Medulla oblongata (tissue), 1 donor: ENCODE results near the gene LMTK3.
A peak's percentile ranks its signal among the peaks of the same experiment; 100 is the strongest.

Source experiments
- DNase-seq: peaks from one replicate; pipeline ENCODE4 v3.0.0-alpha.2; 2015; ENCODE audit errors: extremely low spot score

Gene LMTK3

DNA sequence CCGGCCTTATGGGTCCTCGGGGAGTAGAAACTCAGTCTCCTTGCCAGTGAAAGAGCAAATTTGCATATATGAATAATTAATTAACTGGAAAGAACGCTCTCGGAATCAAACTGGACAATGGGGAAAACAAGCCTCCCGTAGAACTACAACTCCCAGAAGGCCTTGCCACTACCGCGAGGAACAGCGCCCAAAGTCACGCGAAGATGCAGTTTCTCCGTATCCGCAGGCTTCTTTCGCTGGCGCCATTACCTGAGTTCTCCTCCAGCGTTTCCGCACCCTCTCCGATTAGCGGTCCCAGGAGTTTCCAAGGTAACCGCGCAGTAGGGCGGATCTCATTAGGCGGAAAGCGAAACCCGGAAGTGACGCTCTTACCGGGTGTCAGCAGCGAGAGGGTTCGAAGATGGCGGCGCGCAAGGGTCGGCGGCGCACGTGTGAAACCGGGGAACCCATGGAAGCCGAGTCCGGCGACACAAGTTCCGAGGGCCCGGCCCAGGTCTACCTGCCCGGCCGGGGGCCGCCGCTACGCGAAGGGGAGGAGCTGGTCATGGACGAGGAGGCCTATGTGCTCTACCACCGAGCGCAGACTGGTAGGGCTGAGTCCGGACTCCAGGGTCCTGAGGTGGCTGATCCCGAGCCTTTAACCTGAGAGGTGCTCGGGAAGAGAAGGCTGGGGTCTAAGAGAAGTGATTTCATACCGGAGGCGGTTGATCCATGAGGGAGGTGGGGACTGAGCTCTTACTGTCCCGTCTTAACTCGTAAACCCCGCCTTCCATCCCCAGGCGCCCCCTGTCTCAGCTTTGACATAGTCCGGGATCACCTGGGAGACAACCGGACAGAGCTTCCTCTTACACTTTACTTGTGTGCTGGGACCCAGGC is 65.8 kb downstream of the LMTK3 start, which contains the start of gene GRWD1:
GRWD1 (plus strand) TSS at position 378 of the 876 bp plus-strand sequence; CDS start at position 401, 23 bp downstream.
- peak; percentile 96 for DNase-seq

GRCh38 chr19:48445256-48445605 is 66.4 kb downstream of the LMTK3 start:
- no peak for DNase-seq

- no peak for DNase-seq
Observed at GRCh38 chr19:48444936-48445200, 66.8 kb downstream of the LMTK3 start.

DNA sequence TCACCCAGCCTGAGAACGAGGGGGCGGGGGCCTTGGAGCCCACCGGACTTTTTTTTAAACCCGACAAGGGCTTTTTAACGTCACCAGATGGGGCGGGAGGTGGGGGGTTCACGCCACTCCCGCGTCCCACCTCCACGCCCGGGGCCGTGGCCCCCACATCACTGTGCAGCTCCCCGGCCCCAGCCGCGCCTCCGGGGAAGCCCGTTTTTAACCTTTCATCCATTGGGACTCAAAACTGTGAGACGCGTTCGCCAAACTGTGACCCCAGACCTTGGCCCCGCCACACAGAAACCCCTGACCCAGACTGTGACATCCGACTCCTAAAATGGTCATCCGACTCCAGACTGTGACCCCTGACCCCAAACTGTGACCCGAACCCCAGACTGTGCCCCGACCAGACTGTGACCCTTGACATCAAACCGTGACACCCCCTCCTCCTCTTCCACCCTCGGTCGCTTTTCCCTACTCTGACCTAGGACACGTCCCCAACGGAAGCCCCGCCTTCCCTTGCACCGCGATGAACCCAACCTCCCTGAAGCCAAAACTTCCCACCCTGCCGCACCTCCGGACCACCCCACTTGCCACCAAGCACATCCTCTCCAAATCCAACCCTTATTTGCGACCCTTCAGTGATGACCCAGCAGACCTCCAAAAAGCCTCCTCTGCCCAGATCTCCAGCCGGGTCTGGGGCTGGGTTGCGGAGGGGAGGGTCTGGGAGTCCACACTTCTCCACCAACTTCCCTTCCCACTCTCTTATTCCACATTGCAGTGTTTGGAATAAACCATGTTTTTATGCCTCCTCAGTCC is 67.3 kb downstream of the LMTK3 start:
- no peak for DNase-seq

DNA sequence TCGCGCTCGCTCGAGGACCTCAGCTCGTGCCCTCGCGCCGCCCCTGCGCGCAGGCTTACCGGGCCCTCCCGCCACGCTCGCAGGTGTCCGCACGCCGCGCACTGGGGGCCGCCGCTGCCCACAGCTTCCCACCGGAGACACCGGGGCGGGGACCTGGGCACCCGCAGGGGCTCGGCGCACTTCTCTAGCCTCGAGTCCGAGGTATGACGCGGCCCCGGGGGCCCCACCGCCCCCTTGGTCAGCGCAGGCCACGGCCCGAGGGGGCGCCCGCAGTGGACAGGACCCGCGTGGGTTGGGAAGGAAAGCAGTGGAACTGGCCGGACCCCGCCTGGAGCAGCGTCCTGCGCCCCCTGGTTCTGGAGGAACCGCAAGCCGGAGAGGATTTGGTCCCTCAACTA is 67.9 kb downstream of the LMTK3 start:
- DNase-seq: no peak

- DNase-seq: no peak
Observed at GRCh38 chr19:48443256-48443655, 68.4 kb downstream of the LMTK3 start.

DNA sequence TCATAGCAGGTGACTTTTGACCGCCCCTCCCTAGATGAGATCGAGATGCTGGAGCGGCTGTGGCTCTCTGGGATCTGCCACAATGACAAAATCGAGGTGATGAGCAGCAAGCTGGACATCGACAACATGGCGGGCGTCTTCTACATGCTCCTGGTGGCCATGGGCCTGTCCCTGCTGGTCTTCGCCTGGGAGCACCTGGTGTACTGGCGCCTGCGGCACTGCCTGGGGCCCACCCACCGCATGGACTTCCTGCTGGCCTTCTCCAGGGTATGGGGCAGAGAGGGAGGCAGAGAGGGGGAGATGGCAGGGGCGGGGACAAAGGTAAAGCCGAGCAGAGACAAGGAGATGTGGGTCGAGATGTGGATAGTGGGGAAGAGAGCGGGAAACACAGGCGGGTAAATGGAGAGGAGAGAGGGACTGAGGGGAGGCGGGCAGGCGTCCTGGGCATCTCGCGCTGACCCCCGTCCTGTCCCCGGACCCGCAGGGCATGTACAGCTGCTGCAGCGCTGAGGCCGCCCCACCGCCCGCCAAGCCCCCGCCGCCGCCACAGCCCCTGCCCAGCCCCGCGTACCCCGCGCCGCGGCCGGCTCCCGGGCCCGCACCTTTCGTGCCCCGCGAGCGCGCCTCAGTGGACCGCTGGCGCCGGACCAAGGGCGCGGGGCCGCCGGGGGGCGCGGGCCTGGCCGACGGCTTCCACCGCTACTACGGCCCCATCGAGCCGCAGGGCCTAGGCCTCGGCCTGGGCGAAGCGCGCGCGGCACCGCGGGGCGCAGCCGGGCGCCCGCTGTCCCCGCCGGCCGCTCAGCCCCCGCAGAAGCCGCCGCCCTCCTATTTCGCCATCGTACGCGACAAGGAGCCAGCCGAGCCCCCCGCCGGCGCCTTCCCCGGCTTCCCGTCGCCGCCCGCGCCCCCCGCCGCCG is 69.3 kb downstream of the LMTK3 start:
- no peak for DNase-seq

- no peak for DNase-seq
Observed at GRCh38 chr19:48441360-48442050, 70.1 kb downstream of the LMTK3 start.

DNA sequence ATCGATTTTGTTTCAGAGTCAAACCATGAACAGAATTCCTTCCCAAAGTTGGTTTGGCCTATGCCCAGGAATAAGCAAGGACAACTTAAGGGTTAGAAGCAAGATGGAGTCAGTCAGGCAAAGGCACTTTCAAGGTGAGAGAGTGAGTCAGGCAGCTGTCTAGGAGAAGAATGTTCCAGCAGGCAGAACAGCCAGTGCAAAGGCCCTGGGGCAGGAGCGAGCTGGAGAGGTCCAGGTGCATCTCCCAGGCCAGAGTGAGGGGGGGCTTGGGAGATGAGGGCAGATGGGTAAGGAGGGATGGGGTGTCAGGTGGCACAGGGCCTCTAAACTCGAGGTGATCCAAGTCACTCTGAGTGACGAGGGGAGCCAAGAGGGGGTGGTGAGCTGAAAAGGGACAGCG is 75.0 kb downstream of the LMTK3 start:
- DNase-seq: no peak
